ENCODE results near the gene DHODH.
"Not testable (repeated sequence)": the region's sequence is repeated elsewhere in the genome, so short reads cannot be mapped to it uniquely, and the experiment has no call there.

Gene DHODH

GRCh38 chr16:72008424-72009216 is at the start of gene DHODH:
DHODH (plus strand) TSS chr16:72008744; CDS start chr16:72008765, 21 bp downstream.
- peak; percentile 92 to 96 for DNase-seq (ENCODE audit: low read depth in 2 of 2)

GRCh38 chr16:71961066-71962039 is 47.2 kb upstream of the DHODH start:
- DNase-seq (ENCODE audit: low read depth in 2 of 2) = peak; percentile 61 to 63

GRCh38 chr16:71963125-71963875 is 45.2 kb upstream of the DHODH start:
- no peak for DNase-seq (ENCODE audit: low read depth in 2 of 2)

GRCh38 chr16:71965223-71965622 is 43.3 kb upstream of the DHODH start:
- DNase-seq (ENCODE audit: low read depth in 2 of 2) = no peak

GRCh38 chr16:71966932-71967331 is 41.6 kb upstream of the DHODH start:
- no peak for DNase-seq (ENCODE audit: low read depth in 2 of 2)

GRCh38 chr16:71969353-71969752 is 39.2 kb upstream of the DHODH start:
- no peak for DNase-seq (ENCODE audit: low read depth in 2 of 2)

- no peak for DNase-seq (ENCODE audit: low read depth in 2 of 2)
These were observed 37.0 kb upstream of the DHODH start for GRCh38 chr16:71971571-71971970.

- DNase-seq (ENCODE audit: low read depth in 2 of 2) = no peak
These were observed 36.2 kb upstream of the DHODH start for GRCh38 chr16:71972356-71972755.

- DNase-seq (ENCODE audit: low read depth in 2 of 2) = no peak
These were observed 35.5 kb upstream of the DHODH start for GRCh38 chr16:71973001-71973400.

GRCh38 chr16:71974068-71974818 is 34.3 kb upstream of the DHODH start:
- no peak for DNase-seq (ENCODE audit: low read depth in 2 of 2)

GRCh38 chr16:71985262-71985974 is 23.1 kb upstream of the DHODH start:
- DNase-seq (ENCODE audit: low read depth in 2 of 2) = no peak

GRCh38 chr16:71986131-71986530 is 22.4 kb upstream of the DHODH start:
- no peak for DNase-seq (ENCODE audit: low read depth in 2 of 2)

- DNase-seq (ENCODE audit: low read depth in 2 of 2) = no peak
These were observed 13.5 kb upstream of the DHODH start for GRCh38 chr16:71995038-71995437.

GRCh38 chr16:71997578-71997977 is 11.0 kb upstream of the DHODH start:
- DNase-seq (ENCODE audit: low read depth in 2 of 2) = not testable (repeated sequence)

- no peak for DNase-seq (ENCODE audit: low read depth in 2 of 2)
These were observed 7.2 kb upstream of the DHODH start for GRCh38 chr16:72001180-72001874.

GRCh38 chr16:72002619-72003018 is 5.9 kb upstream of the DHODH start:
- DNase-seq (ENCODE audit: low read depth in 2 of 2) = no peak

GRCh38 chr16:72008065-72008423 is 500 bp upstream of the DHODH start:
- not testable (repeated sequence) for DNase-seq (ENCODE audit: low read depth in 2 of 2)

- DNase-seq (ENCODE audit: low read depth in 2 of 2) = no peak
These were observed 1.2 kb downstream of the DHODH start for GRCh38 chr16:72009779-72010178.

GRCh38 chr16:72012607-72013006 is 4.1 kb downstream of the DHODH start:
- DNase-seq (ENCODE audit: low read depth in 2 of 2) = no peak

- DNase-seq (ENCODE audit: low read depth in 2 of 2) = no peak
These were observed 4.8 kb downstream of the DHODH start for GRCh38 chr16:72013389-72013788.

All from stimulated activated CD8-positive, alpha-beta memory T cell treated with anti-CD3 and anti-CD28 coated beads, Interleukin-2, amount 100 ng/mL, for 1 hour (primary cell).